GM23338 (cell line): ENCODE data around the gene TXNDC16. TPM values are rescaled to one million over a fixed set of nuclear protein-coding genes. Genes with fewer than 3 reads are reported as not detected.

Source experiments
- ATAC-seq: fragments of 200-7000 bp; cut with Tn5 transposase; 3 replicates; pipeline ENCODE4 v1.9.1; 2020
- DNase-seq: peaks from one replicate; pipeline ENCODE4 v3.0.0-alpha.2; 2015; ENCODE audit warnings: low spot score
- H2AFZ ChIP-seq: fragments of 200-600 bp; sonication (generic); 2 replicates; pipeline ENCODE4 v1.8.0; 2016; ENCODE audit warnings: antibody characterized with exemption, mild to moderate bottlenecking, moderate library complexity
- H3F3A ChIP-seq: fragments of 200-600 bp; sonication (generic); replicated peaks from 2 replicates; pipeline ENCODE4 v1.8.0; 2017; ENCODE audit warnings: antibody characterized with exemption, mixed run types, low read depth
- H3K27ac ChIP-seq: fragments of 200-600 bp; sonication (generic); 2 replicates; pipeline ENCODE4 v1.6.1; 2016; ENCODE audit warnings: low read depth
- H3K27me3 ChIP-seq: fragments of 200-600 bp; sonication (generic); 2 replicates; pipeline ENCODE4 v1.8.0; 2016; ENCODE audit warnings: mild to moderate bottlenecking, mixed run types, moderate library complexity; ENCODE audit not compliant: insufficient read depth
- H3K36me3 ChIP-seq: fragments of 200-600 bp; sonication (generic); 2 replicates; pipeline ENCODE4 v1.8.0; 2016; ENCODE audit warnings: mild to moderate bottlenecking; ENCODE audit not compliant: insufficient read depth
- H3K4me1 ChIP-seq: fragments of 200-600 bp; sonication (generic); 2 replicates; pipeline ENCODE4 v1.8.0; 2016; ENCODE audit warnings: mild to moderate bottlenecking, moderate library complexity; ENCODE audit not compliant: insufficient read depth
- H3K4me2 ChIP-seq: fragments of 200-600 bp; sonication (generic); 2 replicates; pipeline ENCODE4 v1.7.1; 2017; ENCODE audit warnings: mixed run types
- H3K4me3 ChIP-seq: fragments of 200-600 bp; sonication (generic); 2 replicates; pipeline ENCODE4 v1.6.1; 2016; ENCODE audit warnings: mixed run types
- H3K79me2 ChIP-seq: fragments of 200-600 bp; sonication (generic); replicated peaks from 2 replicates; pipeline ENCODE4 v1.8.0; 2017; ENCODE audit warnings: mild to moderate bottlenecking; ENCODE audit not compliant: insufficient read depth
- H3K9me2 ChIP-seq: fragments of 200-600 bp; sonication (generic); 2 replicates; pipeline ENCODE4 v1.8.0; 2017; ENCODE audit not compliant: insufficient read depth
- H4K20me1 ChIP-seq: fragments of 200-600 bp; sonication (generic); replicated peaks from 2 replicates; pipeline ENCODE4 v1.8.0; 2017; ENCODE audit warnings: mild to moderate bottlenecking; ENCODE audit not compliant: insufficient read depth
- H3K27ac Mint-ChIP-seq: 2 replicates; pipeline ENCODE4 v1.8.0; 2020; ENCODE audit warnings: inconsistent platforms, mild to moderate bottlenecking, moderate library complexity, mixed read lengths
- H3K27me3 Mint-ChIP-seq: 3 replicates; pipeline ENCODE4 v1.8.0; 2022; ENCODE audit warnings: low read depth, mild to moderate bottlenecking, moderate library complexity, mixed read lengths, inconsistent platforms; ENCODE audit not compliant: insufficient read depth, poor library complexity
- H3K36me3 Mint-ChIP-seq: 3 replicates; pipeline ENCODE4 v1.8.0; 2021; ENCODE audit warnings: low read depth, mild to moderate bottlenecking, inconsistent platforms, moderate library complexity, mixed read lengths
- H3K4me1 Mint-ChIP-seq: 3 replicates; pipeline ENCODE4 v1.8.0; 2020; ENCODE audit warnings: mild to moderate bottlenecking, inconsistent platforms, mixed read lengths
- H3K4me3 Mint-ChIP-seq: 3 replicates; pipeline ENCODE4 v1.8.0; 2021; ENCODE audit warnings: moderate library complexity, mild to moderate bottlenecking, inconsistent platforms, mixed read lengths
- H3K9me3 Mint-ChIP-seq: 3 replicates; pipeline ENCODE4 v1.8.0; 2020; ENCODE audit warnings: moderate library complexity, mild to moderate bottlenecking, inconsistent platforms, mixed read lengths
- CREB1 ChIP-seq: fragments of 250-450 bp; sonication (Bioruptor Pico); IDR thresholded peaks from 2 replicates; pipeline ENCODE4 v1.5.0; 2020; ENCODE audit warnings: low read depth, mild to moderate bottlenecking, moderate library complexity
- CTCF ChIP-seq, 2 experiments: fragments of 200-600 bp in 1 of 2; sonication (generic) in 1 of 2; conservative IDR thresholded peaks; 2 replicates each; pipeline versions ENCODE4 v1.5.1 to v1.6.1; 2016 to 2017; ENCODE audit warnings: antibody characterized with exemption in 2 of 2, low read depth in 2 of 2, mild to moderate bottlenecking in 2 of 2, moderate library complexity in 1 of 2
- EZH2 ChIP-seq: fragments of 200-600 bp; sonication (generic); IDR thresholded peaks from one replicate; pipeline ENCODE4 v1.8.0; 2017; ENCODE audit warnings: antibody characterized with exemption, mild to moderate bottlenecking, low read depth; ENCODE audit not compliant: unreplicated experiment
- EZH2phosphoT487 ChIP-seq: fragments of 200-600 bp; sonication (generic); IDR thresholded peaks from one replicate; pipeline ENCODE4 v1.8.1; 2018; ENCODE audit warnings: antibody characterized with exemption; ENCODE audit not compliant: unreplicated experiment
- NANOG ChIP-seq: IDR thresholded peaks from 2 replicates; pipeline ENCODE4 v1.6.1; 2016; ENCODE audit warnings: antibody characterized with exemption, borderline replicate concordance
- POLR2AphosphoS5 ChIP-seq: IDR thresholded peaks from 2 replicates; pipeline ENCODE4 v1.6.1; 2016; ENCODE audit warnings: antibody characterized with exemption, low read depth
- STAT1 ChIP-seq: IDR thresholded peaks from one replicate; pipeline ENCODE4 v1.6.1; 2016; ENCODE audit warnings: antibody characterized with exemption; ENCODE audit not compliant: unreplicated experiment
- polyA plus RNA-seq: library from polyadenylated mRNA; unstranded; fragments of >200 nt; fragmentation: Nextera tagmentation; extraction: Ambion mirVana; gene quantifications from 2 replicates; pipeline ENCODE4 v1.2.1, GENCODE V29; 2016
- total RNA-seq: library from RNA; depleted of rRNA; stranded (reverse); fragments of >200 nt; shearing (Covaris generic); gene quantifications from 2 replicates; pipeline ENCODE4 v1.2.3, GENCODE V29; 2014
- TF ChIP-seq, protein P1 (sequence below): IDR thresholded peaks from 2 replicates; pipeline ENCODE4 v1.6.1; 2016; ENCODE audit warnings: antibody characterized with exemption
- TF ChIP-seq, protein P2 (sequence below): IDR thresholded peaks from one replicate; pipeline ENCODE4 v1.6.1; 2018; ENCODE audit warnings: antibody characterized with exemption; ENCODE audit not compliant: unreplicated experiment

Gene TXNDC16
- total and polyA plus RNA-seq, 2 experiments from 2014 or later: 13.6 to 14.0 TPM

- TF ChIP-seq, protein P1, sequence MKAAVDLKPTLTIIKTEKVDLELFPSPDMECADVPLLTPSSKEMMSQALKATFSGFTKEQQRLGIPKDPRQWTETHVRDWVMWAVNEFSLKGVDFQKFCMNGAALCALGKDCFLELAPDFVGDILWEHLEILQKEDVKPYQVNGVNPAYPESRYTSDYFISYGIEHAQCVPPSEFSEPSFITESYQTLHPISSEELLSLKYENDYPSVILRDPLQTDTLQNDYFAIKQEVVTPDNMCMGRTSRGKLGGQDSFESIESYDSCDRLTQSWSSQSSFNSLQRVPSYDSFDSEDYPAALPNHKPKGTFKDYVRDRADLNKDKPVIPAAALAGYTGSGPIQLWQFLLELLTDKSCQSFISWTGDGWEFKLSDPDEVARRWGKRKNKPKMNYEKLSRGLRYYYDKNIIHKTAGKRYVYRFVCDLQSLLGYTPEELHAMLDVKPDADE: no peak
- TF ChIP-seq NANOG: no peak
- TF ChIP-seq EZH2phosphoT487: no peak
- no peak for TF ChIP-seq CREB1 (CRISPR knock-in tag)
- peaks cover 17% of the 10 kb centered on the region for H3K27me3 ChIP-seq
- DNase-seq (no peak), ATAC-seq (no peak)
- H3K36me3 ChIP-seq: no peaks in the 10 kb centered on the region
- peak overlapping the region; percentile 87 for H2AFZ ChIP-seq
- H3K36me3 Mint-ChIP-seq: no peaks in the 10 kb centered on the region; the same call in 2 of the 3 replicates
- peaks cover 21% of the 10 kb centered on the region; the same call in 1 of the 2 replicates for H3K4me1 ChIP-seq
- H3K4me3 Mint-ChIP-seq: peak overlapping the region; percentile 85
- peak overlapping the region; percentile 76; the same call in 1 of the 2 replicates for H3K27ac ChIP-seq
- peak overlapping the region; percentile 93 for H3K4me2 ChIP-seq
- H3K27me3 Mint-ChIP-seq: peaks cover 3% of the 10 kb centered on the region
- no peak overlapping the region for H3K27ac Mint-ChIP-seq
- no peaks in the 10 kb centered on the region; the same call in 2 of the 3 replicates for H3K9me3 Mint-ChIP-seq
- H3K9me2 ChIP-seq: no peaks in the 10 kb centered on the region
- H4K20me1 ChIP-seq: peaks cover 2% of the 10 kb centered on the region; the same call in 1 of the 2 replicates
- H3F3A ChIP-seq: no peaks in the 10 kb centered on the region
- peaks cover 16% of the 10 kb centered on the region; the same call in 2 of the 3 replicates for H3K4me1 Mint-ChIP-seq
- peak overlapping the region; percentile 91 for H3K4me3 ChIP-seq
- H3K79me2 ChIP-seq: peaks cover 22% of the 10 kb centered on the region
These were observed 1.1 kb downstream of the TXNDC16 start for GRCh38 chr14:52551205-52551604.

DNA sequence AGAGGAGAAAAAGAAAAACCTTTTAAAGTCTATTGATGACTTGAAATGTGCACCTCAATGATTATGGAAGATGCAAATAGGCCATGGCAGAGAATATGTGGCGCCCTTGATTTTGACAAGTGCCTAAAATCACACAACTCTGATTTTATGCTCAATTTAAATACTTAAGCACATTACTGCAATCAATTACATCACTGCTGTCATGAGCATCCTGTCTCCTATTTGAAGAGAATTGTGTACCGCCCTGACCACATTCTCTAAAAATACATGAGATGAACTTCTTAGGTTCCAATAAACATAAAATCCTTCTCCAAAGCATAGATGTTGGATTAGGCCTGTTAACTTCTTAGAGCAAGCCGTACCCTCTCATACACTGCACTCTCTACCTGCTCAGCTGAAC is 1.6 kb downstream of the TXNDC16 start:
- H3K27ac Mint-ChIP-seq: no peak overlapping the region
- H3K27me3 Mint-ChIP-seq: peaks cover 5% of the 10 kb centered on the region
- peak overlapping the region; percentile 85 for H3K4me3 Mint-ChIP-seq
- no peak overlapping the region for H3K27ac ChIP-seq
- DNase-seq (no peak), ATAC-seq (no peak)
- peaks cover 2% of the 10 kb centered on the region; the same call in 1 of the 2 replicates for H4K20me1 ChIP-seq
- H3K36me3 ChIP-seq: no peaks in the 10 kb centered on the region
- H3K4me1 ChIP-seq: peaks cover 21% of the 10 kb centered on the region; the same call in 1 of the 2 replicates
- peaks cover 17% of the 10 kb centered on the region for H3K27me3 ChIP-seq
- no peaks in the 10 kb centered on the region for H3F3A ChIP-seq
- no peaks in the 10 kb centered on the region for H3K9me2 ChIP-seq
- H3K36me3 Mint-ChIP-seq: no peaks in the 10 kb centered on the region; the same call in 2 of the 3 replicates
- peaks cover 22% of the 10 kb centered on the region for H3K79me2 ChIP-seq
- peak overlapping the region; percentile 93 for H3K4me2 ChIP-seq
- H2AFZ ChIP-seq: no peak overlapping the region
- peaks cover 21% of the 10 kb centered on the region for H3K4me1 Mint-ChIP-seq
- H3K9me3 Mint-ChIP-seq: no peaks in the 10 kb centered on the region; the same call in 2 of the 3 replicates
- H3K4me3 ChIP-seq: peak overlapping the region; percentile 91; the same call in 1 of the 2 replicates
- TF ChIP-seq, protein P1: no peak
- TF ChIP-seq, protein P2, sequence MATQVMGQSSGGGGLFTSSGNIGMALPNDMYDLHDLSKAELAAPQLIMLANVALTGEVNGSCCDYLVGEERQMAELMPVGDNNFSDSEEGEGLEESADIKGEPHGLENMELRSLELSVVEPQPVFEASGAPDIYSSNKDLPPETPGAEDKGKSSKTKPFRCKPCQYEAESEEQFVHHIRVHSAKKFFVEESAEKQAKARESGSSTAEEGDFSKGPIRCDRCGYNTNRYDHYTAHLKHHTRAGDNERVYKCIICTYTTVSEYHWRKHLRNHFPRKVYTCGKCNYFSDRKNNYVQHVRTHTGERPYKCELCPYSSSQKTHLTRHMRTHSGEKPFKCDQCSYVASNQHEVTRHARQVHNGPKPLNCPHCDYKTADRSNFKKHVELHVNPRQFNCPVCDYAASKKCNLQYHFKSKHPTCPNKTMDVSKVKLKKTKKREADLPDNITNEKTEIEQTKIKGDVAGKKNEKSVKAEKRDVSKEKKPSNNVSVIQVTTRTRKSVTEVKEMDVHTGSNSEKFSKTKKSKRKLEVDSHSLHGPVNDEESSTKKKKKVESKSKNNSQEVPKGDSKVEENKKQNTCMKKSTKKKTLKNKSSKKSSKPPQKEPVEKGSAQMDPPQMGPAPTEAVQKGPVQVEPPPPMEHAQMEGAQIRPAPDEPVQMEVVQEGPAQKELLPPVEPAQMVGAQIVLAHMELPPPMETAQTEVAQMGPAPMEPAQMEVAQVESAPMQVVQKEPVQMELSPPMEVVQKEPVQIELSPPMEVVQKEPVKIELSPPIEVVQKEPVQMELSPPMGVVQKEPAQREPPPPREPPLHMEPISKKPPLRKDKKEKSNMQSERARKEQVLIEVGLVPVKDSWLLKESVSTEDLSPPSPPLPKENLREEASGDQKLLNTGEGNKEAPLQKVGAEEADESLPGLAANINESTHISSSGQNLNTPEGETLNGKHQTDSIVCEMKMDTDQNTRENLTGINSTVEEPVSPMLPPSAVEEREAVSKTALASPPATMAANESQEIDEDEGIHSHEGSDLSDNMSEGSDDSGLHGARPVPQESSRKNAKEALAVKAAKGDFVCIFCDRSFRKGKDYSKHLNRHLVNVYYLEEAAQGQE: no peak
- TF ChIP-seq CTCF (conservative IDR thresholded peaks at IDR 0.05; ENCODE audit: low read depth in 2 of 2) (no peak), POLR2AphosphoS5 (no peak), EZH2 (no peak), CREB1 (CRISPR knock-in tag) (no peak), STAT1 (no peak)
